ENCODE results near the gene SORCS2. TPM values are rescaled to one million over a fixed set of nuclear protein-coding genes. Genes with fewer than 3 reads are reported as not detected.

The SORCS2 gene
- total RNA-seq, 1 experiment from 2014 or later: not detected

DNA sequence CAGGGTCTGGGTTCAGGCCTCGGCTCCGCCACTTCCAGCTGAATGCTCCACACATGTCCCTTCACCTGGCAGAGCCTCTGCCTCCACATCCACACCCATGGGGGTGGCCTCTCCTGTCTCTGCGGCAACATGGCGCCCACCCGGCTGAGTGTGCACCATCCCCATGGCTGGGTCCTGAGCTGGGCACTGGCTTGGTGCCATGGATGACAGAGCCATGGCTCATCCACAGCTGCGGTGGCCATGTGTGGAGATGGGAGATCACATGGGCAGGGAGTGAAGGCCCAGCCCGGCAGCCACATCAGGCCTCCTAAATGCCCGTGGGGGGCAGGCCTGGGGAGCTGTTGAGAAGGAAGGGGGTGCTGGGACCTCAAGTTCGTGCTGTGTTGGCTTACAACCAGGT, 533.6 kb downstream of the SORCS2 start:
- in situ Hi-C loops (cut with HindIII; ENCODE audit: low sequenced_read_pairs): no loop called here
- DNase-seq (ENCODE audit: low spot score): no peak

DNA sequence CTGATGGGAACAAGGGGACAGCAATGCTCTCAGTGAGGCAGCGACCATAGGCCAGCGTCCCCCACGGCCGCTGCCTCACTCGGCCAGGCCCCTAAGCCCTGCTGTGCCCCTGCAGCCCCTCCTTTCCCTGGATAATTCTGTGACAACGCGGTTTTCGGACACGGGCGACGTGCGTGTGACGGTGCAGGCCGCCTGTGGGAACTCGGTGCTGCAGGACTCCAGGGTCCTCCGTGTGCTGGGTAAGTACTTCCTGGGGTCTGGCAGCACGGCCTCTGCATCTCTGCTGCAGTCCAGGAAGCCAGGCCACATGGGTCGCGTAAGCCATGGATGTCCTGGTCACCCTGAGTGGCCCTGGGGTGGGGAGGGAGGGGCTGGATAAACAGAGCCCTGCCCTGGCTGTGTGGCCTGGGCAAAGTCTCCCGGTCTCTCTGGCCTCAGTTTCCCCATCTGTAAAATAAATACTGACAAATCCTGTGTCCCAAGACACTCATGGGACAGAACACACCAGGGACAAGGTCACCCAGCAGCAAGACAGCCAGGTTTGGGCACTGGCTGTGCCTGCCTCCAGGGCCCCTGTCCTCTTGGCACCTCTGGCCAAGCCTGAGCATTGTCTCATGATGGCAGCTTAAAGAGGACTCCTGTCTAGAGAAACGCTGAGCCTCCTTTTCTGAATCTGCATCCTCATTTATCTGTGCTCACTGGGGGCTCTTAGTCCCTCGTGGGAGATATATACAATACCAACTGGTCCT, 534.5 kb downstream of the SORCS2 start:
- in situ Hi-C loops (cut with HindIII; ENCODE audit: low sequenced_read_pairs): no loop called here
- DNase-seq (ENCODE audit: low spot score): no peak

DNA sequence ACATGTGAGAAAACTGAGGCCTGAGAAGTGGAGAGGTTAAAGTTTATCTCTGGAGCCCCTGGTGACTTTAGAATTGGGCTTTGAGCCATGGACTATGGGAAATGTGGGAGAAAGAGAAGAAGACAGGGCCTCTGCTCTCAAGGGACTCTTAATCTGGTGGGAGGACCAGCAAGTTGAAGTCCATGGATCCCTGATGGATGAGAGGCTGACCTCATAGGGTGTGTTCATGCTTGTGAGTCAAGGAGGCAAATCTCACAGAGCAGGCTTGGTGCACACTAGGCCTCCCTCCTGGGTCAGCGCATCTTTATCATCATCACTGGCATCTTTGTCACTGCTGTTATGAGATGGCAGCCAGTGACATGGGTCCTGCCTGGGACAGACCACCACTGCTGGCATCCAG, 535.4 kb downstream of the SORCS2 start:
- in situ Hi-C loops (cut with HindIII; ENCODE audit: low sequenced_read_pairs): no loop called here
- DNase-seq (ENCODE audit: low spot score): no peak

DNA sequence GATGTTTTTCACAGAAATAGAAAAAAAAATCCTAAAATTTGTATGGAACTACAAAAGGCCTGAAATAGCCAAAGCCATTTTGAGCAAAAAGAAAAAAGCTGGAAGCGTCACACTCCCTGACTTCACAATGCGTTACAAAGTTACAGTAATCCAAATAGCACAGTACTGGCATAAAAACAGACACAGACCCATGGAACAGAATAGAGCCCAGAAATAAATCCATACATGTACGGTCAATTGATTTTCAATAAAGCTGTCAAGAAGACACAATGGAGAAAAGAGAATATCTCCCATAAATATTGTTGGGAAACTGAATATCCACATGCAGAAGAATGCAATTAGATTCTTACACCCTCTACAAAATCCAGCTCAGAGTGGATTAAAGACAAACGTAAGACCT, 539.1 kb downstream of the SORCS2 start:
- no peak for DNase-seq (ENCODE audit: low spot score)
- in situ Hi-C loops (cut with HindIII; ENCODE audit: low sequenced_read_pairs): no loop called here

DNA sequence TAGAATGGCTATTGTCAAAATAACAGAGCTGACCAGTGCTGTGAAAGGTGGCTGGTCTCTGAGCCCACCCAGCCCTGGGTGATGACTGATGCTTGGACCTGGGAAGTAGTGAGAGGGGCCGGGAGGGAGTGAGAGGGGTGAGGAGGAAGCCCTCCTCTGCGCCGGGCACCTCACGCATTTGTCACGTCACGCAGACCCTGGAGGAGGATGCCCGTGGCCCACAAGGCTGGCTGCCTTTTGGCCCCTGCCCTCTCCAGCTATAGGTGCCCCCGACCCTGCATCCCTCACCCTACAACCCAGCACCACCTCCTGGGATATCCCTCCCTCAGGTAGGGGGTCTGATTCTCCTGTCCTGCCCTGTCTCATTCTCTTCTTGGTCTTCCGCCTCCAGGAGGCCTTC, 539.9 kb downstream of the SORCS2 start:
- DNase-seq (ENCODE audit: low spot score): no peak
- in situ Hi-C loops (cut with HindIII; ENCODE audit: low sequenced_read_pairs): no loop called here

DNA sequence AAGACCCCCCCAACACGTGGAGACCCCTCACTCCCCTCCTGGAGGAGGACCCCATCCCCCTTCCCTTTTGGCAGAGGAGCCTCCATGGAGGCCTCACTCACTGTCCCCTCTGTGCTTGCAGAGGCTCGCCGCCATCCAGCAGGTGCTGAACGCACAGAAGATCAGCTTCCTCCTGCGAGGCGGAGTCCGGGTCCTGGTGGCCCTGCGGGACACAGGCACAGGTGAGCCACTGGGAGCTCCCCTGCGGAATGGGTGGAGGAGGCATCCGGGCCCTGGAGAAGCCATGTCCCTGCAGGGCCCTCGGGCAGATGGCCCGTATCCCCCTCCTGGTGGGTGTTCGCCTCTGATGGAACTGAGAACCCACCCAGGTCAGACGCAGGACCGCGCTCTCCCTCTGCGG, 540.9 kb downstream of the SORCS2 start:
- in situ Hi-C loops (cut with HindIII; ENCODE audit: low sequenced_read_pairs): no loop called here
- no peak for DNase-seq (ENCODE audit: low spot score)

DNA sequence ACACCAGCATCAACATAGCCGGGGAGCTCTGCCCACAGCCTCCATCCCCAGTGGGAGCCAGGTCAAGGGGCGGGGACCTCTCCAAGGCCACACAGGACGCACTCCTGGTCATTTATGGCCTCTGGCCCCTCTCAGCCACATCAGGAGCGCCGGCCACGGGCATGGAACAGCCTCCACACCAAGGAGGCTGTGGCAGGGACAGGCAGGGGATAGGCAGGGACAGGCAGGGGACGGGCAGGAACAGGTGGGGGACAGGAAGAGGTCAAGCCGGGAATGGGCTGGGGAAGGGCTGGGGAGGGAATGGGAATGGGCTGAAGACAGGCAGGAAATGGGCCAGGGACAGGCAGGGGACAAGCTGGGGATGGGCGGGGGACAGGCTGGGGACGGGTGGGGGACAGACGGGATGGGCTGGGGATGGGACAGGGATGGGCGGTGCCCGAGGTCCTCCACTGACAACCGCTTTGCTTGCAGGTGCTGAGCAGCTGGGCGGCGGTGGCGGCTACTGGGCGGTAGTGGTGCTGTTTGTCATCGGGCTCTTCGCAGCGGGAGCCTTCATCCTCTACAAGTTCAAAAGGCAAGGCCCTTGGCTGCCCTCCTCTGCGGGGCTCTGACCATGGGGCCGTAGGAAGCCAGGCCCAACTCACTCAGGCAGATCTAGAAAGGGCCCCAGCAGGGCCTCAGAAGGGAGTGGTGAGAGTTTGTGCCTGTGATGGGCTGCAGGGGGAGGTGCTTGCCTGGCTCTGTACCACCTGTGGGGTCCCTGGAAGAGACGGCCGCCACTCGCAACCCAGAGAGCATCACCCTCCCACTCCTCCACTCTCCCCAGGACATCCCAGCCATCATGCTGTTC, 541.7 kb downstream of the SORCS2 start:
- in situ Hi-C loops (cut with HindIII; ENCODE audit: low sequenced_read_pairs): no loop called here

DNA sequence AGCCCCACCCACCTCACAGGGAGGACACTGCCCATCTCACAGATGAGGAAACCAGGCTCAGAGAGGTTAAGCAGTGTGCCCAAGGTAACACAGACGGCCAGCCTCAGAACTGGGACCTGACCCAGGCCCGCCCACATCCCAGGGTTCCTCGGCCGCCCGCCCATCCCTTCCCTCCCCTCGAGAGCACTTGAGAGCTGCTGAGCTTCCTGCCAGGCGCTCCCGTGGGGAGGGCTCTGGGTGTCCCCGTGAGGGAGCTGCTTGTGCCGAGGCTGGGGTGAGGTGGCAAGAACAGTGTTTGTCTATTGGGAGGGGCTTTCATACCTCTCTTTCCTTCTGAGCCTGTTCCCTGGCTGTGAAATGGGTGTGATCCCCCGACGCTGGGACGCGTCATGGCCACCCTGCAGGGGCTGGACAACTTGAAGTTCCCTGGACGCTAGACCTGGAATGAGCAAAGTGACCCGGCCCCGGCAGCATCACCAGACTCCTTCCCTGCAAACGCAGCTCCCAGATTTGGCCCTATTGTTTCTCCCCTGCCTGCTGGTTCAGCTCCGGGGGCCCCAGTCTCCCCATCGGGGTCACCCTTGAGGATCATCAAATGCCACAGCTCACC, 542.4 kb downstream of the SORCS2 start:
- no peak for DNase-seq (ENCODE audit: low spot score)
- in situ Hi-C loops (cut with HindIII; ENCODE audit: low sequenced_read_pairs): no loop called here

More for the DNA sequence above, 541.7 kb downstream of the SORCS2 start:
- DNase-seq (ENCODE audit: low spot score): no peak

DNA sequence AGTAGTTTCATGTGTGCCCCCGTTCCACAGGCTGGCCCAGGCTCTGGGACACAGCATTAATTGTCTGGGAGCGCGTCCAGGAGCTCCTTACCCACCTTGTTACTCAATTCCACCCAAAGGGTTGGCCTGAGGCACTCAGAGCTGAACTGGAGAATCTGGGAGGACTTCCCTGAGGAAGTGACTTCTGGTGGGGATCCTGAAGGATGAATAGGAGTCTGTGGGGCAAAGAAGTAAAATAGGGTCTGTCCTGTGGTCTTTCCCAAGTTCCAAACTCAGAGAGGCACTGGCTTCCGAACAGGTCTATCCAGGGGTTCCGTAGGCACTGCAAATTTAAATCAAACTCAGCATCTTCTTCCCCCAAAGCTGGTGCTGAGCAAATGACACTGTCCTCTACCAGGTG, 543.1 kb downstream of the SORCS2 start:
- in situ Hi-C loops (cut with HindIII; ENCODE audit: low sequenced_read_pairs): no loop called here
- no peak for DNase-seq (ENCODE audit: low spot score)

DNA sequence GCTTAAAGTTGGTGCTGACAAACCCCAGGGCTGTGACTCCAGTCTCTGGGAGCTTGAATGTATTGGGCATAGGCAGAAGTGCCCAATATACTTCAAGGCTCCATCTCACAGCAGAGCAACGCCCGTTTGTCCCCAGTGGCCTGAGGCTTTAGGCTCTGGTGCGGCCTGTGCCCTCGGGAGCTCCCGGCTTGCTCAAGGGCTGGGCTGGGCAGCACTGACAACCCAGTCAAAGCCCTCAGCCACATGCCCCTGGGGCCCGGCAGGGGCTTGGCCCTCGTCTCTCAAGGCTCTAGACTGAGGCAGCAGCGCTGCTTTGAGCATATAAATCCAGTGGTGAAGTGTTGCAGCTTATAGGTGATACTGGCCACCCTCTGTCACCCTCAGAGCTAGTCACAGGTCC, 543.6 kb downstream of the SORCS2 start:
- in situ Hi-C loops (cut with HindIII; ENCODE audit: low sequenced_read_pairs): no loop called here
- no peak for DNase-seq (ENCODE audit: low spot score)

DNA sequence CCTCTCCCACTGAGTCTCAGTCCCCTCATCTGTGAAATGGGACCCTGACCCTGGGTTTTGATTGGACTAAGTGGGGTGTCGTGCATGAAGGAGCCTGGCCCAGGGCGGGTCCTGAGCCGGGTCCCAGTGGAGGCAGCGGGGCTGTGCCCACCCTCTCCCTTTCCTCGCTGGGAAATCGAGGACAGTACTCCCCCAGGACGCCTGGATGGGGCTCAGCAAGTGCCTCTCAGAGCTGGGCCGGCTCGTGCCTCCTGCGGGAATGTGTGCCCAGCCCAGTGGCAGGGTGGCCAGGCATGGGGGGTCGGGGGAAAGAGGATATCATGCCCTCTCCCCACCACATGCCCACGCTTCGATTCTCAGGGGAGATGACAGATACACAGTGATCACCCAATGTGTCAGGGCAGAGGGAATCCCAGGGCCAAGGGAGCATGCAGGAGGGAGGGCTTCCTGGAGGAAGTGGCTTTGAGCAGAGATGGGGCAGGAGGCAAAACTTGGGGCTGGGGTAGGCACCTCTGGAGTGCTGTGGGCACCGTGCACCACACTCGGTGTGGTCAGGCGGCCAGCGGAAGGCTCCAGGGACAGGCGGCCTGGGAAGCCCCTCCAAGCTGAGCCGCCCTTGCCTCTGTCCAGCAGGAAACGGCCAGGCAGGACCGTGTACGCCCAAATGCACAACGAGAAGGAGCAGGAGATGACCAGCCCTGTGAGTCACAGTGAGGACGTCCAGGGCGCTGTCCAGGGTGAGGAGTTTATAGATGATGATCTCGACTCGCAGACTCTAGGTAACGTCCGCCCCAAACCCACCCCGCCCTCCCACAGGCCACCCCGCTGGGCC, 544.3 kb downstream of the SORCS2 start:
- in situ Hi-C loops (cut with HindIII; ENCODE audit: low sequenced_read_pairs): no loop called here
- DNase-seq (ENCODE audit: low spot score): no peak

DNA sequence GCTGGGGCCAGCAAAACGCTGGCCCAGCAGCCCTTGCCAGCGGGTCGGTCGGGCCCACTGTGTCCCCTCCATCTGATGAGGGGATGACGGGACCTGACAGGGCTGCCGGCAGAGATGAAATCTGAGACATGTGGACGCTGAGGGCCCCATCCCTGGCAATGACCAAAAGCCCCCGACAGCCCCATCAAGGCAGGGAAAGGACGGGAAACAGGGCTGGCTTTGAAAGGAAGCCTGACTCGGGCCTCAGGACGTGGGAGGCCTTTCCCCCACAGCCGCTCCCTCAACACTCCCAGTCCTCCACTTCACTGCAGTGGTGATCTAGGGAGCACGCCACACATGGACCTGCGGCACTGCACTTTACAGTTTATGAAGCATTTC, 544.9 kb downstream of the SORCS2 start:
- in situ Hi-C loops (cut with HindIII; ENCODE audit: low sequenced_read_pairs): no loop called here
- no peak for DNase-seq (ENCODE audit: low spot score)

DNA sequence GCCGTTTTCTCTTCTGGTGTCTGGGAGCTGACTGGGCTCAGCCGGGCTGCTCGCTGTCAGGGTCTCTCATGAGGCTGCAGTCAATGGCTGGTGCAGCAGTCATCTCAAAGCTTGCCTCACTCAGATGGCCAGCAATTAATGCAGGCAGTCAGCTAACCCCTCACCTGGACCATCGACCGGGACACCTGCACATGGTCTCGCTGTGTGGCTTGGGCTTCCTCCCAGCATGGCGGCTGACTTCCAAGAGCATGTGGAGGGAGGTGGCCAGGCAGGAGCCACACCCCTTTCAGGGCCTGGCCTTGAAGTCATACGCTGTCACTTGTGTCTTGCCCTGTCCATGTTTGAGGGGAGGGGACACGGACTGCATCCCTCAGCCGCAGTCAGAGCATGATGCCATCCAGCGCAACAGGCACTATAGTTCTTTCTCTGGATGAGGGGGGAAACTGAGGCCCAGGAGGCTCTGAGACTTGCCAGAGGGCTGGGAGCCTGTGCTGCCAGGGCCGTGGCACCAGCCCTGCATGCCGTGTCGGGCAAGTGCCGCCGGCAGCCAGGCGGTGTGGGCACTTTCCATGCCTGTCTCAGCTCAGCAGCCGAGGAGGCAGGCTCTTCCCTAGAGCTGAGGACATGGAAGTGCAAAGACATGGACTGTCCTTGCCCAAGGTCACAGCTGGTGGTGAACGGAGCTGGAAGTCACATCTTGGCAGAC, 545.6 kb downstream of the SORCS2 start:
- in situ Hi-C loops (cut with HindIII; ENCODE audit: low sequenced_read_pairs): no loop called here
- DNase-seq (ENCODE audit: low spot score): no peak

DNA sequence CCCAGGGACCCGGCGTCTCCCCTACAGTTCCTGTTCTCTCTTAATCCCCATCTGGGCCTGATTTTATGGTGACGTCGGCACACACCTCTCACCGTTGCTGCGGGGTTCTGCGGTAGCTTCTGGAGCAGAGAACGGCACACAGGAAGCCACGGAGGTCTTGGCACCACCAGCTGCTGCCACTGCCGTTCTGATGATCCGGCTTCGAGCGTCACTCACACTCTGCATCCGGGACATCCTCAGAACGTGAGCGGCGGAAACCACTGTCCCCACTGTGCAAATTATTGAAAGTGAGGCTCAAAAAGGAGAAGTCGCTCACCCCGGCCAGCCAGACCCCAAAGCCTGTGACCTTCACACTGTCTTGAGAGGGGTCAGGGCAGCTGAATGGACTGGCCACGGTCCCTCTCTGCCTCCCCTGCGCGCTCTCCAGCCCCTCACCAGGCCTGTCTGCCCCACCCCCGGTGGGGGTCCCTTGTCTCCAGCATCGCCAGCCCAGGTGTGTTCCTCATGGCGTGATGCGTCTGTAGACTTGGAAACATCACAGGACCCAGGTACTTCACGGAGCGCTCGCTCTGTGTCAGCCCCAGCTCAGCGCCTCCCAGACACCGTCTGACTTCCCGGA, 546.2 kb downstream of the SORCS2 start:
- no peak for DNase-seq (ENCODE audit: low spot score)
- in situ Hi-C loops (cut with HindIII; ENCODE audit: low sequenced_read_pairs): no loop called here

DNA sequence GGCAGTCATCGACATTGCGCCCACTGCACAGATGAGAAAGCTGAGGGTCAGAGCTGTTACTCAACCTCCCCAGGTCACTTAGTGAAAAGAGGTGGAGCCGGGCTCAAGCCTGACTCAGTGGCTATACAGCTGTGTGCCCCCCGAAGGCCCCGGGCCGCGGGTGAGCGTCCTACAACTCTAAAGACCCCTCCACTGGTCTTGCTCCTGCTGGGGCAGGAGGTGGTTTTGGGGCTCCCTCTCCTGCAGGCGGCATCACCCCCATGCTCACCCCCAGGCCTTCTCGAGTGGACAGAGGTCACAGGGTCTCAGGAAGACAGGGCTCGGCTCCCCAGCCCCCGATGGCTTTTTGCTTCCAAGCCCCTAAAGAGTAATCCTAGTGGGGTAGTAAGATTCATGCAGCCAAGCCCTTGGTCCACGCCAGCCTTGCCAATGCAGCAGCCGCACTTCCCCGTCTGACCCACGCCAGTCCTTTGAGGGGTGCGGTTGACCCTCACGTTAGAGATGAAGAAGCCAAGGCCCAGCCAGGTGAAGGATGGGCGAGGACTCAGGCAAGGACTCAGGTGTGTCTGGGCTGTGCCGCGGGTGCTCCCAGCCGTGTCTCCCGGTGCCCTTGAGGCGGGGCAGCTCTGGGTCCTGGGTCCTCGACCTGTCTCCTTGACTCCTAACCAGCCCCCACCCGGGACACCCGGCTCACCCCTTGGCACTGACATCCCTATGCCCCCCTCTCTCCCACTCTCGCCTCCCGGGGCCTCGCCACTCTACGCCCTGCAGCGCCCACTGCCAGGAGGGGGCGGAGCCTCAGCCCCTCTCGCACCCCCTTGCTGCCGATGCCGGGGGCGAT, 547.0 kb downstream of the SORCS2 start:
- in situ Hi-C loops (cut with HindIII; ENCODE audit: low sequenced_read_pairs): no loop called here
- DNase-seq (ENCODE audit: low spot score): no peak

DNA sequence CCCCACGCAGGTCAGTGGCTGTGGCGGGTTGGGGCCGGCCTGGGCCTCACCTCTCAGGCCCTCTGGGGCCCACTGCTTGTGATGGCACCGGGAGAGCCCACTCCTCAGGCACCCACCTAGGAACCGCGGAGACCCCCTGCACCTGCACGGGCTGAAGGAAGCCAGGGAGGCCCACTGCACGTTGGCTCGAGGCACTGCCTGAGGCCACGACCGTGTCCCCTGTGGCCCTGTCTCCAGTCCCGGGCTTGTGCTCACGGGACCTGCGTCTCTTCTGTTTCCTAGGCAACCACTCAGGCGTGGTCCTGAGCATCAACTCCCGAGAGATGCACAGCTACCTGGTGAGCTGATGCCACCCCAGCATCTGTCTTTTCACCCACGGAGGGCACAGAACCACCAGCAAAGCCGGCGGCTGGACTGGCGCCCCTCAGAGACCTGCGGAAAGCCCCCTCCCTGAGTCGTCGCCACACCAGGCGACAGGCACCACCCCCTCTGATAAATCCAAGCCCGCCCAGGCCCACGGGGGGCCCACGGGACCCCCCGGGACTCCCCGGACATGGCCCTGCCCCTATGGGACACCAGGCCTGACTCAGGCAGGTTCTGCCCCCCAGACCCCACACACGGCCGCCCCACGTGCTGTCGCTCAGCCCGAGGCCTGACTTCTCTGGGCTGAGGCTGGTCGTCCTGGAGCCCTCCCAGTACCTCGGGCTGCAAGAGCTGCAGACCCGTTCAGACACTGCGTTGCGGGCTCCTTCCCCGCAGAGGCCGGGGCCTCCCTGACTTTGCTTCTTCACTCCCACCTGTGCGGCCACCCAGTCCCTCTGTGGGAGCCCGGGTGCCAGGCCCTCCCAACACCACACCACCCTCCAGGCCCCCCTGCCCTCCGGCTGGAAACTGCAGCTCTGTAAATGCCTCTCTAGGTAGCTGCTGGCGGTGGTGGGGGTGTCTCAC, 547.9 kb downstream of the SORCS2 start:
- DNase-seq (ENCODE audit: low spot score): no peak
- in situ Hi-C loops (cut with HindIII; ENCODE audit: low sequenced_read_pairs): no loop called here

All from G401 (cell line).